Activated naive CD4-positive, alpha-beta T cell treated with anti-CD3 and anti-CD28 coated beads for 36 hours (primary cell): Measurements from ENCODE around the gene SLC3A2. TPM values are rescaled to one million over a fixed set of nuclear protein-coding genes. Genes with fewer than 3 reads are reported as not detected.

ENCODE experiments used
- CTCF ChIA-PET: fragments of 350-600 bp; sonication (Branson Sonifier 250); formaldehyde crosslinking; loops from one replicate; lab custom pipeline; 2021; ENCODE audit warnings: antibody characterized with exemption; lab: Charles Lee
- DNase-seq: peaks from one replicate; pipeline ENCODE4 v3.0.0-alpha.2; 2020
- H3K27ac Mint-ChIP-seq: one replicate; pipeline ENCODE4 v1.8.0; 2021; ENCODE audit warnings: mild to moderate bottlenecking, mixed read lengths
- H3K27me3 Mint-ChIP-seq: one replicate; pipeline ENCODE4 v1.8.0; 2021; ENCODE audit warnings: low read depth, mixed read lengths
- H3K36me3 Mint-ChIP-seq: one replicate; pipeline ENCODE4 v1.8.0; 2021; ENCODE audit warnings: low read depth, mixed read lengths
- H3K4me1 Mint-ChIP-seq: one replicate; pipeline ENCODE4 v1.8.0; 2021; ENCODE audit warnings: low read depth, mixed read lengths
- H3K4me3 Mint-ChIP-seq: one replicate; pipeline ENCODE4 v1.8.0; 2021; ENCODE audit warnings: mild to moderate bottlenecking, moderate library complexity, mixed read lengths
- H3K9me3 Mint-ChIP-seq: one replicate; pipeline ENCODE4 v1.8.0; 2021; ENCODE audit warnings: mixed read lengths
- intact Hi-C: fragments of 100-400 bp; cut with micrococcal nuclease; formaldehyde crosslinking; loops from one replicate; pipeline ENCODE4 v1.15.1; 2023
- total RNA-seq, 2 experiments: library from RNA; stranded (reverse); gene quantifications; one replicate each; pipeline ENCODE4 v1.2.3, GENCODE V29; 2021

SLC3A2 gene
- total RNA-seq, 2 experiments from 2014 or later, result 419 to 472 TPM

- Mint-ChIP-seq H3K9me3 (no peaks in the 10 kb centered on the region), H3K27ac (peak overlapping the region; percentile 100), H3K4me1 (peaks cover 55% of the 10 kb centered on the region), H3K27me3 (no peaks in the 10 kb centered on the region), H3K36me3 (peaks cover 80% of the 10 kb centered on the region), H3K4me3 (peak overlapping the region; percentile 100)
- DNase-seq, result no peak
- intact Hi-C loops, result no loop called here
- CTCF ChIA-PET, result interaction anchor here (0.6 to 2.4 kb wide), 5 partner anchors 14 to 97 kb away, joined by 3 to 10 read pairs (median 4); no protein-coding TSS in a partner anchor
These were observed 3.0 kb downstream of the SLC3A2 start for GRCh38 chr11:62883673-62884072.

- Mint-ChIP-seq H3K4me1 (peaks cover 43% of the 10 kb centered on the region), H3K27me3 (no peaks in the 10 kb centered on the region), H3K4me3 (peak overlapping the region; percentile 22), H3K27ac (peak overlapping the region; percentile 57), H3K36me3 (peaks cover 88% of the 10 kb centered on the region), H3K9me3 (no peaks in the 10 kb centered on the region)
- intact Hi-C loops, result no loop called here
- DNase-seq, result no peak
- CTCF ChIA-PET, result interaction anchor here (0.6 to 2.4 kb wide), 5 partner anchors 12 to 46 kb away, joined by 3 to 10 read pairs (median 4); partner anchors contain the start of gene WDR74
These were observed 4.5 kb downstream of the SLC3A2 start for GRCh38 chr11:62885137-62885750.

- Mint-ChIP-seq H3K4me1 (peaks cover 34% of the 10 kb centered on the region), H3K9me3 (no peaks in the 10 kb centered on the region), H3K4me3 (no peak overlapping the region), H3K27ac (no peak overlapping the region), H3K27me3 (no peaks in the 10 kb centered on the region), H3K36me3 (peaks cover 58% of the 10 kb centered on the region)
- intact Hi-C loops, result no loop called here
- DNase-seq, result no peak
- CTCF ChIA-PET, result no interaction called here
These were observed 7.7 kb downstream of the SLC3A2 start for GRCh38 chr11:62888406-62888805.

GRCh38 chr11:62889126-62889483, 8.4 kb downstream of the SLC3A2 start:
- H3K36me3 Mint-ChIP-seq, result peaks cover 51% of the 10 kb centered on the region
- CTCF ChIA-PET, result no interaction called here
- no peaks in the 10 kb centered on the region for H3K9me3 Mint-ChIP-seq
- no peak for DNase-seq
- H3K4me1 Mint-ChIP-seq, result peaks cover 27% of the 10 kb centered on the region
- peak overlapping the region; percentile 78 for H3K27ac Mint-ChIP-seq
- intact Hi-C loops, result no loop called here
- no peak overlapping the region for H3K4me3 Mint-ChIP-seq
- no peaks in the 10 kb centered on the region for H3K27me3 Mint-ChIP-seq

- H3K4me3 Mint-ChIP-seq, result no peak overlapping the region
- DNase-seq, result peak; percentile 23
- CTCF ChIA-PET, result interaction anchor here (0.7 kb wide), 1 partner anchor 222 kb away, joined by 4 read pairs; no protein-coding TSS in a partner anchor
- H3K4me1 Mint-ChIP-seq, result peaks cover 22% of the 10 kb centered on the region
- no peaks in the 10 kb centered on the region for H3K9me3 Mint-ChIP-seq
- intact Hi-C loops, result loop anchor here (10.0 kb wide), 1 partner anchor 675 kb away; the partner anchor contains the start of gene PLAAT2
- no peaks in the 10 kb centered on the region for H3K27me3 Mint-ChIP-seq
- peaks cover 47% of the 10 kb centered on the region for H3K36me3 Mint-ChIP-seq
- peak overlapping the region; percentile 78 for H3K27ac Mint-ChIP-seq
These were observed 9.1 kb downstream of the SLC3A2 start for GRCh38 chr11:62889484-62890437.

GRCh38 chr11:62892077-62892922, 11.6 kb downstream of the SLC3A2 start:
- no peak overlapping the region for H3K4me3 Mint-ChIP-seq
- CTCF ChIA-PET, result interaction anchor here (0.7 to 1.2 kb wide), 3 partner anchors 14 to 122 kb away, joined by 3 to 6 read pairs (median 5); no protein-coding TSS in a partner anchor
- no peak overlapping the region for H3K27ac Mint-ChIP-seq
- no peak for DNase-seq
- peaks cover 24% of the 10 kb centered on the region for H3K36me3 Mint-ChIP-seq
- intact Hi-C loops, result loop anchor here (10.0 kb wide), 1 partner anchor 673 kb away; the partner anchor contains the start of gene PLAAT2
- H3K9me3 Mint-ChIP-seq, result no peaks in the 10 kb centered on the region
- H3K27me3 Mint-ChIP-seq, result peaks cover 3% of the 10 kb centered on the region
- H3K4me1 Mint-ChIP-seq, result peaks cover 6% of the 10 kb centered on the region

- CTCF ChIA-PET, result interaction anchor here (17.3 kb wide), 1 partner anchor 128 kb away, joined by 397 read pairs; no protein-coding TSS in a partner anchor
- no peak for DNase-seq
- Mint-ChIP-seq H3K4me3 (no peak overlapping the region), H3K27me3 (peaks cover 5% of the 10 kb centered on the region), H3K9me3 (no peaks in the 10 kb centered on the region), H3K4me1 (peaks cover 2% of the 10 kb centered on the region), H3K36me3 (no peaks in the 10 kb centered on the region), H3K27ac (no peak overlapping the region)
- intact Hi-C loops, result loop anchor here (10.0 kb wide), 1 partner anchor 669 kb away; the partner anchor contains the start of gene PLAAT2
These were observed 14.8 kb downstream of the SLC3A2 start for GRCh38 chr11:62895501-62895900.

- no peak overlapping the region for H3K27ac Mint-ChIP-seq
- H3K36me3 Mint-ChIP-seq, result no peaks in the 10 kb centered on the region
- CTCF ChIA-PET, result interaction anchor here (17.3 kb wide), 1 partner anchor 128 kb away, joined by 397 read pairs; no protein-coding TSS in a partner anchor
- no peak for DNase-seq
- intact Hi-C loops, result loop anchor here (10.0 kb wide), 1 partner anchor 669 kb away; the partner anchor contains the start of gene PLAAT2
- H3K27me3 Mint-ChIP-seq, result peaks cover 5% of the 10 kb centered on the region
- no peak overlapping the region for H3K4me3 Mint-ChIP-seq
- peaks cover 2% of the 10 kb centered on the region for H3K4me1 Mint-ChIP-seq
- no peaks in the 10 kb centered on the region for H3K9me3 Mint-ChIP-seq
These were observed 15.4 kb downstream of the SLC3A2 start for GRCh38 chr11:62896049-62896448.

GRCh38 chr11:62897311-62897710, 16.6 kb downstream of the SLC3A2 start:
- Mint-ChIP-seq H3K9me3 (no peaks in the 10 kb centered on the region), H3K36me3 (no peaks in the 10 kb centered on the region), H3K4me3 (no peak overlapping the region), H3K4me1 (peaks cover 5% of the 10 kb centered on the region), H3K27ac (no peak overlapping the region), H3K27me3 (peaks cover 5% of the 10 kb centered on the region)
- DNase-seq, result no peak
- intact Hi-C loops, result loop anchor here (10.0 kb wide), 1 partner anchor 667 kb away; the partner anchor contains the start of gene PLAAT2
- CTCF ChIA-PET, result interaction anchor here (0.9 to 17.3 kb wide), 4 partner anchors 8 to 127 kb away, joined by 3 to 397 read pairs (median 8); no protein-coding TSS in a partner anchor

GRCh38 chr11:62898027-62898426, 17.3 kb downstream of the SLC3A2 start:
- no peaks in the 10 kb centered on the region for H3K9me3 Mint-ChIP-seq
- H3K27me3 Mint-ChIP-seq, result peaks cover 5% of the 10 kb centered on the region
- intact Hi-C loops, result loop anchor here (10.0 kb wide), 1 partner anchor 667 kb away; the partner anchor contains the start of gene PLAAT2
- H3K27ac Mint-ChIP-seq, result no peak overlapping the region
- DNase-seq, result no peak
- H3K4me3 Mint-ChIP-seq, result no peak overlapping the region
- CTCF ChIA-PET, result interaction anchor here (1.2 to 17.3 kb wide), 3 partner anchors 8 to 126 kb away, joined by 4 to 397 read pairs (median 11); no protein-coding TSS in a partner anchor
- no peaks in the 10 kb centered on the region for H3K36me3 Mint-ChIP-seq
- H3K4me1 Mint-ChIP-seq, result peaks cover 12% of the 10 kb centered on the region

GRCh38 chr11:62902932-62903331, 22.2 kb downstream of the SLC3A2 start:
- Mint-ChIP-seq H3K4me1 (peaks cover 18% of the 10 kb centered on the region), H3K4me3 (no peak overlapping the region), H3K9me3 (no peaks in the 10 kb centered on the region), H3K27me3 (peaks cover 5% of the 10 kb centered on the region), H3K36me3 (no peaks in the 10 kb centered on the region), H3K27ac (no peak overlapping the region)
- intact Hi-C loops, result no loop called here
- CTCF ChIA-PET, result interaction anchor here (0.6 to 17.3 kb wide), 10 partner anchors 19 to 310 kb away, joined by 3 to 397 read pairs (median 3); no protein-coding TSS in a partner anchor
- no peak for DNase-seq
